Neutrophil (primary cell): Measurements from ENCODE around the gene GALNT13.

ENCODE experiments used
- H3K27ac ChIP-seq: fragments of 200-600 bp; sonication (generic); 2 replicates; pipeline ENCODE4 v1.5.1; 2016; ENCODE audit warnings: mild to moderate bottlenecking, moderate library complexity
- H3K27me3 ChIP-seq: fragments of 200-600 bp; sonication (generic); 2 replicates; pipeline ENCODE4 v1.6.0; 2016; ENCODE audit warnings: mild to moderate bottlenecking
- H3K36me3 ChIP-seq: fragments of 200-600 bp; sonication (generic); 2 replicates; pipeline ENCODE4 v1.5.1; 2017
- H3K4me1 ChIP-seq, 2 experiments: fragments of 200-600 bp in 1 of 2; sonication (generic) in 1 of 2; 1 replicate in 1 of 2; 2 replicates in 1 of 2; pipeline versions ENCODE4 v1.5.1 to v1.6.1; 2013 to 2016; ENCODE audit warnings: low read depth in 1 of 2, low read length in 1 of 2, mild to moderate bottlenecking in 1 of 2, moderate library complexity in 1 of 2; ENCODE audit not compliant: control insufficient read depth in 1 of 2, insufficient read depth in 1 of 2
- H3K4me3 ChIP-seq, 2 experiments: fragments of 200-600 bp in 1 of 2; sonication (generic) in 1 of 2; 1 replicate in 1 of 2; 2 replicates in 1 of 2; pipeline ENCODE4 v1.5.1; 2013 to 2016; ENCODE audit warnings: low read depth in 1 of 2, low read length in 1 of 2, mild to moderate bottlenecking in 1 of 2, moderate library complexity in 1 of 2
- H3K9me3 ChIP-seq: fragments of 200-600 bp; sonication (generic); 2 replicates; pipeline ENCODE4 v1.5.1; 2016
- TF ChIP-seq, protein P1 (sequence below): fragments of 200-600 bp; sonication (generic); IDR thresholded peaks from 2 replicates; pipeline ENCODE4 v1.5.1; 2016; ENCODE audit warnings: antibody characterized with exemption

GALNT13 gene

GRCh38 chr2:154400563-154401290 is 529.0 kb downstream of the GALNT13 start:
- Histone ChIP-seq H3K36me3 (no peaks in the 10 kb centered on the region), H3K4me3 (no peak overlapping the region), H3K27ac (no peak overlapping the region), H3K9me3 (no peaks in the 10 kb centered on the region), H3K4me1 (no peaks in the 10 kb centered on the region), H3K27me3 (no peaks in the 10 kb centered on the region)
- TF ChIP-seq, protein P1, sequence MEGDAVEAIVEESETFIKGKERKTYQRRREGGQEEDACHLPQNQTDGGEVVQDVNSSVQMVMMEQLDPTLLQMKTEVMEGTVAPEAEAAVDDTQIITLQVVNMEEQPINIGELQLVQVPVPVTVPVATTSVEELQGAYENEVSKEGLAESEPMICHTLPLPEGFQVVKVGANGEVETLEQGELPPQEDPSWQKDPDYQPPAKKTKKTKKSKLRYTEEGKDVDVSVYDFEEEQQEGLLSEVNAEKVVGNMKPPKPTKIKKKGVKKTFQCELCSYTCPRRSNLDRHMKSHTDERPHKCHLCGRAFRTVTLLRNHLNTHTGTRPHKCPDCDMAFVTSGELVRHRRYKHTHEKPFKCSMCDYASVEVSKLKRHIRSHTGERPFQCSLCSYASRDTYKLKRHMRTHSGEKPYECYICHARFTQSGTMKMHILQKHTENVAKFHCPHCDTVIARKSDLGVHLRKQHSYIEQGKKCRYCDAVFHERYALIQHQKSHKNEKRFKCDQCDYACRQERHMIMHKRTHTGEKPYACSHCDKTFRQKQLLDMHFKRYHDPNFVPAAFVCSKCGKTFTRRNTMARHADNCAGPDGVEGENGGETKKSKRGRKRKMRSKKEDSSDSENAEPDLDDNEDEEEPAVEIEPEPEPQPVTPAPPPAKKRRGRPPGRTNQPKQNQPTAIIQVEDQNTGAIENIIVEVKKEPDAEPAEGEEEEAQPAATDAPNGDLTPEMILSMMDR: no peak

GRCh38 chr2:154402213-154402612 is 530.5 kb downstream of the GALNT13 start:
- Histone ChIP-seq H3K4me1 (no peaks in the 10 kb centered on the region), H3K4me3 (no peak overlapping the region)
- TF ChIP-seq, protein P1: no peak

GRCh38 chr2:154403242-154403790 is 531.6 kb downstream of the GALNT13 start:
- H3K27me3 ChIP-seq: no peaks in the 10 kb centered on the region
- TF ChIP-seq, protein P1: no peak
- no peaks in the 10 kb centered on the region for H3K36me3 ChIP-seq
- H3K4me3 ChIP-seq: no peak overlapping the region
- no peaks in the 10 kb centered on the region for H3K4me1 ChIP-seq
- no peaks in the 10 kb centered on the region for H3K9me3 ChIP-seq
- H3K27ac ChIP-seq: no peak overlapping the region

More at GRCh38 chr2:154402213-154402612, 530.5 kb downstream of the GALNT13 start:
- H3K27me3 ChIP-seq: no peaks in the 10 kb centered on the region
- H3K27ac ChIP-seq: no peak overlapping the region
- H3K9me3 ChIP-seq: no peaks in the 10 kb centered on the region
- H3K36me3 ChIP-seq: no peaks in the 10 kb centered on the region

GRCh38 chr2:154408786-154409185 is 537.1 kb downstream of the GALNT13 start:
- TF ChIP-seq, protein P1: no peak
- no peak overlapping the region for H3K4me3 ChIP-seq
- no peak overlapping the region for H3K27ac ChIP-seq
- no peaks in the 10 kb centered on the region for H3K27me3 ChIP-seq
- no peaks in the 10 kb centered on the region for H3K9me3 ChIP-seq
- H3K4me1 ChIP-seq: no peaks in the 10 kb centered on the region
- no peaks in the 10 kb centered on the region for H3K36me3 ChIP-seq

DNA sequence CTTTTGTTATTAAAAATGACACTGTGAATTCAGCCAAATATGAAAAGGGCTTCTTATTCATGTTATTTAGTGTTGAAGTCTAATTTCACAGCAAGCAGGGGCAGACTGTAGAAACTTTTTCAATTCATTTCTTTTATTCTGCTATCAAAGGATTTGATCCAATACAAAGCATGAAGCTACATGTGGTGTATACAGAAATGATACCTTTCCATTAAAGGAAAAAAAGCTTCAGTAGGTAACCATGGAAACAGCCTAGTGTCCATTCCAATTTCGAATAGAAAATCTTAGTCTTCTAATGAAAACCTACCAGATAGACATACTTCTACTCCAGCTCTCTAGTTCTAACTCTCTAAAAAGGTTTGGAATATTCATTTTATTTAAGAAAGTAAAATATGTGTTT is 550.5 kb downstream of the GALNT13 start:
- Histone ChIP-seq H3K36me3 (no peaks in the 10 kb centered on the region), H3K4me1 (no peaks in the 10 kb centered on the region), H3K4me3 (no peak overlapping the region), H3K9me3 (no peaks in the 10 kb centered on the region), H3K27me3 (no peaks in the 10 kb centered on the region), H3K27ac (no peak overlapping the region)
- TF ChIP-seq, protein P1: no peak
